ENCODE data around the gene CR1L. TPM values are rescaled to one million over a fixed set of nuclear protein-coding genes. Genes with fewer than 3 reads are reported as not detected.
A peak's percentile ranks its signal among the peaks of the same experiment; 100 is the strongest.
"Not testable (repeated sequence)": the region's sequence is repeated elsewhere in the genome, so short reads cannot be mapped to it uniquely, and the experiment has no call there.

CR1L gene
- total RNA-seq, 5 donors from 2014 or later (not counting 1 experiment from before 2014, with no cell fraction given): 0.20 to 0.37 TPM; not detected in 3

- no peak overlapping the region for H3K27ac Mint-ChIP-seq
- no peaks in the 10 kb centered on the region for H3K9me3 Mint-ChIP-seq
- no peaks in the 10 kb centered on the region for H3K36me3 ChIP-seq (ENCODE audit: control insufficient read depth in 2 of 2, extremely low read depth in 1 of 2, insufficient read depth in 1 of 2, low read length in 1 of 2)
- DNase-seq: no peak
- no peaks in the 10 kb centered on the region for H3K36me3 Mint-ChIP-seq
- H3K27me3 ChIP-seq (replicated peaks in 1 of 2; ENCODE audit: control insufficient read depth in 2 of 2, extremely low read depth in 1 of 2, insufficient read depth in 2 of 2, low read length in 1 of 2): peaks cover 0 to 3% of the 10 kb centered on the region in 2 experiments
- H3K9me3 ChIP-seq: no peaks in the 10 kb centered on the region
- no peak for ATAC-seq (replicated peaks in 1 of 4)
- POLR2A ChIA-PET: interaction anchor here in 1 of 2 donors (0.6 kb wide), 1 partner anchor 106 kb away, joined by 7 read pairs; no protein-coding TSS in a partner anchor
- H3K4me1 ChIP-seq (ENCODE audit: control insufficient read depth in 1 of 2, extremely low read depth in 1 of 2, insufficient read depth in 2 of 2, low read length in 2 of 2): no peaks in the 10 kb centered on the region
- peaks cover 10 to 12% of the 10 kb centered on the region in 2 donors for H3K27me3 Mint-ChIP-seq
- 86% methylated on average over 8 of the region's 11 CpGs for WGBS (ENCODE audit: insufficient coverage)
- H3K4me3 Mint-ChIP-seq: no peak overlapping the region
- no peak overlapping the region for H3K27ac ChIP-seq (ENCODE audit: low read length)
- no peak overlapping the region for H3K4me3 ChIP-seq (ENCODE audit: control insufficient read depth in 1 of 2, extremely low read depth in 1 of 2, low read length in 1 of 2)
- CTCF ChIA-PET: interaction anchor here in 1 of 2 donors (0.8 kb wide), 1 partner anchor 333 kb away, joined by 4 read pairs; no protein-coding TSS in a partner anchor
- H3K4me1 Mint-ChIP-seq: no peaks in the 10 kb centered on the region
Measured at GRCh38 chr1:207691841-207692240, 46.9 kb downstream of the CR1L start.

DNA sequence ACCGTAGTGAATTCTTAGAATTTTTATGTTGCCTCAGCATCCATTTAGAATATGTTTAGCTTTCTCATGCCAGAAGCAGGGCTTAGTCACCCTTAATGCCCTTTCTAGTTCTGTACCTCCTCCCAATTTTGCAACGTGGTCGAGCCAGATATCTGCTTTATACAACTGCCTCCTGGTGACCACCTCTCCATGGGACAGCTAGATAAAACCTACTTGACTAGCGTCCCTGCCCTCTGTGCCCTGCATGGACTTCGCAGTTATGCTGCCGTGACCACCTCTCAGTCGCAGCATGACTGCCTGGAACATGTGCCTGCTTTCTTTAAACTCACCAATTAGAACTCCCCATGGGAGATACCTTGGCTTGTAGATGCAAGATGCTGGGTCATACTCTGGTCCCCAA lies 47.4 kb downstream of the CR1L start:
- CTCF ChIA-PET: interaction anchor here in 1 of 2 donors (0.8 kb wide), 1 partner anchor 333 kb away, joined by 4 read pairs; no protein-coding TSS in a partner anchor
- not testable (repeated sequence) for DNase-seq

DNA sequence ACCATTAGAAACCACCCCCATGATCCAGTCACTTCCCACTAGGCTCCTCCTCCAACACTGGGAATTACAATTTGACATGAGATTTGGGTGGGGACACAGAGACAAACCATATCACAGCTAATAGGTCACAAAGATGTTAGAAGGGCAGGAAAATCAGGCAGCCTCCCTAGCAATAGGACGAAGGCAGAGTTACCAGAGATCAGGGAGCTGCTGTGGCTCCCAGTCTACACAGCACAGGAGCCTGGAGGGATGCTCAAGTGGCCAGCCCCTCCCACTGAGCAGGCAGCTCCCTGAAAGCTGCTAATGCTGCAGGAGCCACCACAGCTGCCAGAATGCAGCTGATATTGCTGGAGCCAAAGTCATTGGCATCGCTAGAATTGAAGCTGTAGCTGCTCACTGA lies 51.0 kb downstream of the CR1L start:
- POLR2A ChIA-PET: no interaction called here
- Mint-ChIP-seq H3K27ac (no peak overlapping the region), H3K4me3 (no peak overlapping the region), H3K9me3 (no peaks in the 10 kb centered on the region), H3K27me3 (peaks cover 8 to 10% of the 10 kb centered on the region in 2 donors), H3K36me3 (no peaks in the 10 kb centered on the region), H3K4me1 (no peaks in the 10 kb centered on the region)
- ATAC-seq (replicated peaks in 1 of 4) (no peak), DNase-seq (no peak)
- Histone ChIP-seq H3K9me3 (no peaks in the 10 kb centered on the region), H3K4me3 (ENCODE audit: control insufficient read depth in 1 of 2, extremely low read depth in 1 of 2, low read length in 1 of 2) (no peak overlapping the region), H3K4me1 (ENCODE audit: control insufficient read depth in 1 of 2, extremely low read depth in 1 of 2, insufficient read depth in 2 of 2, low read length in 2 of 2) (no peaks in the 10 kb centered on the region), H3K36me3 (ENCODE audit: control insufficient read depth in 2 of 2, extremely low read depth in 1 of 2, insufficient read depth in 1 of 2, low read length in 1 of 2) (no peaks in the 10 kb centered on the region), H3K27me3 (replicated peaks in 1 of 2; ENCODE audit: control insufficient read depth in 2 of 2, extremely low read depth in 1 of 2, insufficient read depth in 2 of 2, low read length in 1 of 2) (peaks cover 0 to 3% of the 10 kb centered on the region in 2 experiments), H3K27ac (ENCODE audit: low read length) (no peak overlapping the region)
- 55% methylated on average over 2 of the region's 2 CpGs for WGBS (ENCODE audit: insufficient coverage)
- CTCF ChIA-PET: no interaction called here

More for the DNA sequence above, 47.4 kb downstream of the CR1L start:
- WGBS (ENCODE audit: insufficient coverage): 82% methylated on average over 6 of the region's 7 CpGs
- POLR2A ChIA-PET: interaction anchor here in 1 of 2 donors (0.6 kb wide), 1 partner anchor 106 kb away, joined by 7 read pairs; no protein-coding TSS in a partner anchor
- H3K36me3 ChIP-seq (ENCODE audit: control insufficient read depth in 2 of 2, extremely low read depth in 1 of 2, insufficient read depth in 1 of 2, low read length in 1 of 2); H3K36me3 Mint-ChIP-seq; H3K4me1 Mint-ChIP-seq; H3K4me1 ChIP-seq (ENCODE audit: control insufficient read depth in 1 of 2, extremely low read depth in 1 of 2, insufficient read depth in 2 of 2, low read length in 2 of 2); H3K27ac ChIP-seq (ENCODE audit: low read length); H3K4me3 ChIP-seq (ENCODE audit: control insufficient read depth in 1 of 2, extremely low read depth in 1 of 2, low read length in 1 of 2); H3K27me3 ChIP-seq (replicated peaks in 1 of 2; ENCODE audit: control insufficient read depth in 2 of 2, extremely low read depth in 1 of 2, insufficient read depth in 2 of 2, low read length in 1 of 2); H3K9me3 Mint-ChIP-seq; ATAC-seq (replicated peaks in 1 of 4); H3K9me3 ChIP-seq; H3K27ac Mint-ChIP-seq; H3K4me3 Mint-ChIP-seq: not testable (repeated sequence)
- peaks cover 10 to 12% of the 10 kb centered on the region in 2 donors for H3K27me3 Mint-ChIP-seq

- H3K4me1 ChIP-seq (ENCODE audit: control insufficient read depth in 1 of 2, extremely low read depth in 1 of 2, insufficient read depth in 2 of 2, low read length in 2 of 2): no peaks in the 10 kb centered on the region
- Mint-ChIP-seq H3K9me3 (no peaks in the 10 kb centered on the region), H3K27me3 (peaks cover 4% of the 10 kb centered on the region in 2 donors), H3K4me3 (no peak overlapping the region), H3K4me1 (no peaks in the 10 kb centered on the region), H3K27ac (no peak overlapping the region), H3K36me3 (no peaks in the 10 kb centered on the region)
- no peak overlapping the region for H3K4me3 ChIP-seq (ENCODE audit: control insufficient read depth in 1 of 2, extremely low read depth in 1 of 2, low read length in 1 of 2)
- ChIA-PET CTCF (interaction anchor here (0.6 to 0.9 kb wide), 2 partner anchors 98 to 392 kb away, joined by 3 read pairs; no protein-coding TSS in a partner anchor), POLR2A (no interaction called here)
- DNase-seq (peak in 24 of 35 experiments; percentile 2 to 44 (median 17)), ATAC-seq (replicated peaks in 1 of 4) (peak in 3 of 4 experiments; percentile 56 to 60 (median 56))
- H3K27me3 ChIP-seq (replicated peaks in 1 of 2; ENCODE audit: control insufficient read depth in 2 of 2, extremely low read depth in 1 of 2, insufficient read depth in 2 of 2, low read length in 1 of 2): peaks cover 0 to 3% of the 10 kb centered on the region in 2 experiments
- H3K9me3 ChIP-seq: no peaks in the 10 kb centered on the region
- H3K27ac ChIP-seq (ENCODE audit: low read length): no peak overlapping the region
- 100% methylated on average over 1 of the region's 4 CpGs for WGBS (ENCODE audit: insufficient coverage)
- no peaks in the 10 kb centered on the region for H3K36me3 ChIP-seq (ENCODE audit: control insufficient read depth in 2 of 2, extremely low read depth in 1 of 2, insufficient read depth in 1 of 2, low read length in 1 of 2)
Measured at GRCh38 chr1:207698822-207699483, 54.0 kb downstream of the CR1L start.

DNA sequence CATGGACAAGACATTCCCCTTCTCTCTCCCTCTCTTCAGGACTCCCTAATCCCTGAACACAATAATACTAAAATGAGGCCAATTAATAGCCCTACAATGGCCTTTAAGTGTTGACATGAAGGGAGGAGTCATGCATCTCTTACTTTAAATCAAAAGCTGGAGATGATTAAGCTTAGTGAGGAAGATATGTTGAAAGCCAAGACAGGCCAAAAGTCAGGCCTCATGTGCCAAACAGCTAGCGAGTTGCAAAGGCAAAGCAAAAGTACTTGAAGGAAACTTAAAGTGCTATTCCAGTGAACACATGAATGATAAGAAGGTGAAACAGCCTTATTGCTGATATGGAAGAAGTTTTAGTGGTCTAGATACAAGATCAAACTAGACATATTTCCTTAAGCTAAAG lies 57.4 kb downstream of the CR1L start:
- Histone ChIP-seq H3K36me3 (ENCODE audit: control insufficient read depth in 2 of 2, extremely low read depth in 1 of 2, insufficient read depth in 1 of 2, low read length in 1 of 2) (no peaks in the 10 kb centered on the region), H3K4me1 (ENCODE audit: control insufficient read depth in 1 of 2, extremely low read depth in 1 of 2, insufficient read depth in 2 of 2, low read length in 2 of 2) (no peaks in the 10 kb centered on the region), H3K27ac (ENCODE audit: low read length) (no peak overlapping the region), H3K27me3 (replicated peaks in 1 of 2; ENCODE audit: control insufficient read depth in 2 of 2, extremely low read depth in 1 of 2, insufficient read depth in 2 of 2, low read length in 1 of 2) (no peaks in the 10 kb centered on the region), H3K4me3 (ENCODE audit: control insufficient read depth in 1 of 2, extremely low read depth in 1 of 2, low read length in 1 of 2) (no peak overlapping the region), H3K9me3 (no peaks in the 10 kb centered on the region)
- H3K4me3 Mint-ChIP-seq: no peak overlapping the region
- no peak overlapping the region for H3K27ac Mint-ChIP-seq
- WGBS (ENCODE audit: insufficient coverage): 100% methylated on average over 1 of the region's 1 CpG
- ATAC-seq (replicated peaks in 1 of 4) (no peak), DNase-seq (no peak)
- H3K36me3 Mint-ChIP-seq: no peaks in the 10 kb centered on the region
- peaks cover 0 to 4% of the 10 kb centered on the region in 2 donors for H3K27me3 Mint-ChIP-seq
- no peaks in the 10 kb centered on the region for H3K4me1 Mint-ChIP-seq
- ChIA-PET CTCF (no interaction called here), POLR2A (no interaction called here)
- H3K9me3 Mint-ChIP-seq: no peaks in the 10 kb centered on the region

DNA sequence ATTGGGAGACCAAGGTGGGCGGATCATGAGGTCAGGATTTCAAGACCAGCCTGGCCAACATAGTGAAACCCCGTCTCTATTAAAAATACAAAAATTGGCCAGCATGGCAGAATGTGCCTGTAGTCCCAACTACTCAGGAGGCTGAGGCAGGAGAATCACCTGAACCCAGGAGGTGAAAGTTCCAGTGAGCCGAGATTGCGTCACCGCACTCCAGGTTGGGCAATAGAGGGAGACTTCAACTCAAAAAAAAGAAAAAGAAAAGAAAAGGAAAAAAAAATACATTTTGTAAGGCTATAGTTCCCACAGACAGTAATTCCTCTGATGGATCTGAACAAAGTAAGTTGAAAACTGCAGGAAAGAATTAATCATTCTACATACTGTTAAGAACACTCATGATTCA lies 58.8 kb downstream of the CR1L start:
- Histone ChIP-seq H3K27me3 (replicated peaks in 1 of 2; ENCODE audit: control insufficient read depth in 2 of 2, extremely low read depth in 1 of 2, insufficient read depth in 2 of 2, low read length in 1 of 2) (no peaks in the 10 kb centered on the region), H3K27ac (ENCODE audit: low read length) (no peak overlapping the region), H3K4me3 (ENCODE audit: control insufficient read depth in 1 of 2, extremely low read depth in 1 of 2, low read length in 1 of 2) (no peak overlapping the region), H3K9me3 (no peaks in the 10 kb centered on the region), H3K4me1 (ENCODE audit: control insufficient read depth in 1 of 2, extremely low read depth in 1 of 2, insufficient read depth in 2 of 2, low read length in 2 of 2) (no peaks in the 10 kb centered on the region), H3K36me3 (ENCODE audit: control insufficient read depth in 2 of 2, extremely low read depth in 1 of 2, insufficient read depth in 1 of 2, low read length in 1 of 2) (no peaks in the 10 kb centered on the region)
- ChIA-PET CTCF (interaction anchor here in 1 of 2 donors (0.6 kb wide), 1 partner anchor 49 kb away, joined by 6 read pairs; no protein-coding TSS in a partner anchor), POLR2A (no interaction called here)
- Mint-ChIP-seq H3K9me3 (no peaks in the 10 kb centered on the region), H3K4me3 (no peak overlapping the region), H3K36me3 (no peaks in the 10 kb centered on the region), H3K4me1 (no peaks in the 10 kb centered on the region), H3K27me3 (peaks cover 0 to 4% of the 10 kb centered on the region in 2 donors), H3K27ac (no peak overlapping the region)
- no peak for ATAC-seq (replicated peaks in 1 of 4)
- WGBS (ENCODE audit: insufficient coverage): 86% methylated on average over 2 of the region's 5 CpGs
- DNase-seq: no peak
